D341Med (cell line): Measurements from ENCODE around the gene USP7.
"Not testable (repeated sequence)": the region's sequence is repeated elsewhere in the genome, so short reads cannot be mapped to it uniquely, and the experiment has no call there.

Experiments used
- DNase-seq: peaks from one replicate; pipeline ENCODE4 v3.0.0; 2012; ENCODE audit warnings: low spot score

Gene USP7

DNA sequence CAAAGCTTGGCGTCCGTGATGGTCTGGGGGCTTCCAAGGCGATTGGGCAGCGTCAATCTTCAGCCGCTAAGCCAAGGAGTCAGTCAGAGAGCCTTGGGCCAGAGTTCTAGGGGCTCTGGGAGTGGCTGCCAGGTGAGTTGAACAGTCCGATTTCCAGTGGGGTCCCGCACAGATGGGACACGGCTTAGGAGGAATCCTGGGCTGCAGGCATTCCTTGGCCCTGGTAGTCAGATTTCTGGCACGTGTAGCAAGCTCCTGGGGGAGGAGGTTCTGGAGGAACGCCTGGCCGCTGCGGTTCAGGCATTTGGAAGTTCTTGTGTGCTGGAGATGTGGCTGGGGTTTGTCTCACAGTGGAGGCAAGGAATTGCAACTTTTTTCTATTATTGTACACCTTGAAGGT lies 120.4 kb downstream of the USP7 start:
- DNase-seq = not testable (repeated sequence)
